Transverse colon (tissue), 4 donors: ENCODE data around the gene ZSWIM1. TPM values are rescaled to one million over a fixed set of nuclear protein-coding genes. Genes with fewer than 3 reads are reported as not detected.
"Not testable (repeated sequence)": the region's sequence is repeated elsewhere in the genome, so short reads cannot be mapped to it uniquely, and the experiment has no call there.

Source experiments
- DNase-seq: peaks from one replicate; pipeline ENCODE4 v3.0.0-alpha.2; 2019
- H3K27ac ChIP-seq, 4 donors: fragments of 200-600 bp; sonication (generic); 2 replicates each; pipeline ENCODE4 v1.5.1; 2016 to 2018; ENCODE audit warnings: inconsistent platforms in 4 of 4
- H3K27me3 ChIP-seq: fragments of 200-600 bp; sonication (generic); 2 replicates; pipeline ENCODE4 v1.5.1; 2017; ENCODE audit warnings: inconsistent platforms
- H3K36me3 ChIP-seq, 4 donors: fragments of 200-600 bp; sonication (generic); 2 replicates each; pipeline ENCODE4 v1.5.1; 2017 to 2019; ENCODE audit warnings: inconsistent platforms in 4 of 4
- H3K4me1 ChIP-seq, 4 donors: fragments of 200-600 bp; sonication (generic); 2 replicates each; pipeline ENCODE4 v1.5.1; 2017 to 2020; ENCODE audit warnings: inconsistent platforms in 4 of 4
- H3K4me3 ChIP-seq, 4 donors: fragments of 200-600 bp; sonication (generic); 1 replicate in 1 of 4; 2 replicates in 3 of 4; pipeline versions ENCODE4 v1.5.1 to v1.6.1; 2017 to 2019; ENCODE audit warnings: inconsistent platforms in 4 of 4
- H3K9me3 ChIP-seq, 2 donors: fragments of 200-600 bp; sonication (generic); 2 replicates each; pipeline ENCODE4 v1.5.1; 2017 to 2019; ENCODE audit warnings: inconsistent platforms in 2 of 2
- CTCF ChIP-seq, 5 experiments: fragments of 200-600 bp in 3 of 5; fragments of 450-650 bp in 2 of 5; sonication (generic) in 3 of 5; IDR thresholded peaks; 1 replicate in 2 of 5; 2 replicates in 3 of 5; pipeline ENCODE4 v1.5.1; 2016 to 2017; ENCODE audit warnings: antibody characterized with exemption in 5 of 5, inconsistent platforms in 3 of 5, mild to moderate bottlenecking in 2 of 5, moderate library complexity in 1 of 5
- EP300 ChIP-seq: sonication (generic); formaldehyde crosslinking; IDR thresholded peaks from one replicate; pipeline ENCODE4 v1.6.1; 2017; ENCODE audit warnings: antibody characterized with exemption, low read depth
- POLR2A ChIP-seq: fragments of 450-650 bp; IDR thresholded peaks from one replicate; pipeline ENCODE4 v1.6.1; 2016; ENCODE audit warnings: antibody characterized with exemption, mild to moderate bottlenecking, moderate library complexity
- POLR2AphosphoS5 ChIP-seq, 3 donors: sonication (generic); formaldehyde crosslinking; IDR thresholded peaks; one replicate each; pipeline ENCODE4 v1.6.1; 2016; ENCODE audit warnings: antibody characterized with exemption in 3 of 3
- WGBS, 2 donors: methylation state at CpG; one replicate each; pipeline ENCODE4 v1.1.5; 2018; ENCODE audit warnings: low coverage in 1 of 2; 5-methylcytosine and 5-hydroxymethylcytosine counted together
- in situ Hi-C, 4 donors: fragments of 200-750 bp; cut with MboI; loops; one replicate each; pipeline versions ENCODE4 v1.15.0 to v1.15.1; 2017; ENCODE audit warnings: low sequenced_read_pairs in 3 of 4, low pct_ligation_motif_present in 1 of 4, low pct_unique_long_range_greater_than_20kb in 1 of 4
- intact Hi-C: fragments of 100-400 bp; cut with DNase I; formaldehyde crosslinking; loops from one replicate; pipeline ENCODE4 v1.15.1; 2023; ENCODE audit warnings: low total_unique reads
- total RNA-seq, 4 donors: library from RNA; depleted of rRNA; stranded (reverse); fragments of >200 nt; gene quantifications; one replicate each; pipeline ENCODE4 v1.1.0, GENCODE V29; 2016

The ZSWIM1 gene
- total RNA-seq, 4 donors from 2014 or later: 11.0 to 82.6 (median 16.0) TPM

- Histone ChIP-seq H3K27me3 (no peaks in the 10 kb centered on the region), H3K4me1 (peaks cover 0 to 14% (median 6%) of the 10 kb centered on the region in 4 donors), H3K27ac (no peak overlapping the region), H3K36me3 (no peaks in the 10 kb centered on the region), H3K9me3 (no peaks in the 10 kb centered on the region), H3K4me3 (no peak overlapping the region)
- WGBS, 2 donors: 76 to 83% methylated on average over 12 to 14 of the region's 14 CpGs
- in situ Hi-C loops (no loop called here), intact Hi-C loops (no loop called here)
- TF ChIP-seq CTCF (IDR thresholded peaks at IDR 0.05) (no peak), POLR2A (no peak), POLR2AphosphoS5 (IDR thresholded peaks at IDR 0.05) (no peak)
- DNase-seq: no peak
Observed at GRCh38 chr20:45927071-45927878, 46.2 kb downstream of the ZSWIM1 start.

GRCh38 chr20:45931680-45932079 is 50.7 kb downstream of the ZSWIM1 start:
- H3K4me3 ChIP-seq, H3K27me3 ChIP-seq, H3K36me3 ChIP-seq, H3K27ac ChIP-seq, DNase-seq, in situ Hi-C loops, intact Hi-C loops, H3K9me3 ChIP-seq: not testable (repeated sequence)
- H3K4me1 ChIP-seq: peaks cover 7 to 21% (median 9%) of the 10 kb centered on the region in 4 donors
- 92% methylated on average over 17 of the region's 17 CpGs; no CpG with 5 or more reads in 1 of the 2 donors for WGBS, 2 donors

- in situ Hi-C loops: no loop called here
- Histone ChIP-seq H3K27me3 (no peaks in the 10 kb centered on the region), H3K9me3 (no peaks in the 10 kb centered on the region), H3K36me3 (peaks cover 0 to 13% (median 6%) of the 10 kb centered on the region in 4 donors), H3K27ac (peak overlapping the region; percentile 97 to 100 (median 99)), H3K4me3 (peak overlapping the region; percentile 66 to 99 (median 84)), H3K4me1 (peaks cover 7 to 22% (median 10%) of the 10 kb centered on the region in 4 donors)
- TF ChIP-seq EP300 (no peak), POLR2A (no peak), POLR2AphosphoS5 (IDR thresholded peaks at IDR 0.05) (peak in 1 of 3 donors; percentile 33), CTCF (IDR thresholded peaks at IDR 0.05) (peak in 4 of 5 experiments; percentile 6 to 41 (median 21))
- intact Hi-C loops: no loop called here
- DNase-seq: peak; percentile 79
- WGBS, 2 donors: 18 to 43% methylated on average over 2 to 22 of the region's 22 CpGs
Observed at GRCh38 chr20:45933266-45934045, 52.4 kb downstream of the ZSWIM1 start.

- intact Hi-C loops (no loop called here), in situ Hi-C loops (no loop called here)
- no peaks in the 10 kb centered on the region for H3K27me3 ChIP-seq
- peak; percentile 59 for DNase-seq
- peak overlapping the region; percentile 97 to 100 (median 99) for H3K27ac ChIP-seq
- no peaks in the 10 kb centered on the region for H3K9me3 ChIP-seq
- peak overlapping the region; percentile 66 to 99 (median 84) for H3K4me3 ChIP-seq
- H3K36me3 ChIP-seq: peaks cover 0 to 16% (median 7%) of the 10 kb centered on the region in 4 donors
- WGBS, 2 donors: 0% methylated on average over 1 to 19 of the region's 34 CpGs
- H3K4me1 ChIP-seq: peaks cover 7 to 22% (median 10%) of the 10 kb centered on the region in 4 donors
- TF ChIP-seq CTCF (IDR thresholded peaks at IDR 0.05): no peak
- TF ChIP-seq POLR2AphosphoS5 (IDR thresholded peaks at IDR 0.05): no peak
Observed at GRCh38 chr20:45934046-45934585, 53.1 kb downstream of the ZSWIM1 start.

Other genes with a start within 250 kb of the ZSWIM1 start
- gene WFDC9, start 249.9 kb upstream of the ZSWIM1 start, total RNA-seq: not detected
- not detected for gene WFDC11, start 211.0 kb upstream of the ZSWIM1 start, total RNA-seq
- gene WFDC13, start 179.2 kb upstream of the ZSWIM1 start, total RNA-seq: not detected
- 1 to 10 TPM in 1 of 4 donors, not detected in 3; 1.9 TPM for gene WFDC10B, start 176.2 kb upstream of the ZSWIM1 start, total RNA-seq
- not detected for gene SPINT4, start 158.9 kb upstream of the ZSWIM1 start, total RNA-seq
- gene WFDC3, start 89.3 kb upstream of the ZSWIM1 start, total RNA-seq: 10 to 100 TPM in 1 of 4 donors, 1 to 10 TPM in 3; 1.7 to 14.9 (median 2.6) TPM
- gene DNTTIP1, start 89.3 kb upstream of the ZSWIM1 start, total RNA-seq: 100 to 1,000 TPM in 1 of 4 donors, 10 to 100 TPM in 3; 14.9 to 210 (median 37.0) TPM
- 10 to 100 TPM in 1 of 4 donors, 1 to 10 TPM in 3; 2.7 to 27.1 (median 6.9) TPM for gene UBE2C, start 68.6 kb upstream of the ZSWIM1 start, total RNA-seq
- gene TNNC2, start 53.9 kb upstream of the ZSWIM1 start, total RNA-seq: 10 to 100 TPM in 1 of 4 donors, 1 to 10 TPM in 2, not detected in 1; 3.5 to 36.3 (median 4.6) TPM
- 100 to 1,000 TPM in 1 of 4 donors, 10 to 100 TPM in 3; 36.7 to 222 (median 63.0) TPM for gene SNX21, start 47.4 kb upstream of the ZSWIM1 start, total RNA-seq
- gene ACOT8, start 23.8 kb upstream of the ZSWIM1 start, total RNA-seq: 100 to 1,000 TPM in 1 of 4 donors, 10 to 100 TPM in 3; 84.6 to 108 (median 99.7) TPM
- gene ZSWIM3, start 23.6 kb upstream of the ZSWIM1 start, total RNA-seq: 1 to 10 TPM; 2.2 to 8.3 (median 5.7) TPM
- gene SPATA25, start 6.4 kb downstream of the ZSWIM1 start, total RNA-seq: 100 to 1,000 TPM in 1 of 4 donors, 1 to 10 TPM in 3; 3.7 to 103 (median 6.0) TPM
- gene NEURL2, start 10.0 kb downstream of the ZSWIM1 start, total RNA-seq: 10 to 100 TPM; 14.7 to 30.4 (median 18.1) TPM
- 100 to 1,000 TPM; 197 to 971 (median 466) TPM for gene CTSA, start 10.1 kb downstream of the ZSWIM1 start, total RNA-seq
- gene PLTP, start 30.9 kb downstream of the ZSWIM1 start, total RNA-seq: 10 to 100 TPM; 17.7 to 79.9 (median 59.9) TPM
- gene PCIF1, start 53.5 kb downstream of the ZSWIM1 start, total RNA-seq: 10 to 100 TPM; 23.5 to 52.0 (median 32.0) TPM
- 10 to 100 TPM; 27.0 to 80.0 (median 32.4) TPM for gene ZNF335, start 91.0 kb downstream of the ZSWIM1 start, total RNA-seq
- gene MMP9, start 127.7 kb downstream of the ZSWIM1 start, total RNA-seq: 1 to 10 TPM in 1 of 4 donors, not detected in 3; 3.8 TPM
- not detected for gene SLC12A5, start 148.0 kb downstream of the ZSWIM1 start, total RNA-seq
- gene NCOA5, start 208.7 kb downstream of the ZSWIM1 start, total RNA-seq: 10 to 100 TPM; 18.3 to 97.3 (median 27.3) TPM
- 10 to 100 TPM in 1 of 4 donors, 1 to 10 TPM in 3; 2.5 to 11.6 (median 3.5) TPM for gene CD40, start 237.1 kb downstream of the ZSWIM1 start, total RNA-seq